Stomach smooth muscle (tissue), 2 donors: ENCODE measurements around the gene GLRX.
A peak's percentile ranks its signal among the peaks of the same experiment; 100 is the strongest.
"Not testable (repeated sequence)": the region's sequence is repeated elsewhere in the genome, so short reads cannot be mapped to it uniquely, and the experiment has no call there.

Source experiments
- H3K27ac ChIP-seq: one replicate; pipeline ENCODE4 v1.7.0; 2013; ENCODE audit warnings: mild to moderate bottlenecking, low read length, inconsistent platforms
- H3K27me3 ChIP-seq, 2 donors: one replicate each; pipeline ENCODE4 v1.7.0; 2013; ENCODE audit warnings: low read length in 2 of 2; ENCODE audit not compliant: insufficient read depth in 2 of 2, control insufficient read depth in 1 of 2
- H3K36me3 ChIP-seq, 2 donors: one replicate each; pipeline ENCODE4 v1.7.0; 2013; ENCODE audit warnings: low read length in 2 of 2; ENCODE audit not compliant: control insufficient read depth in 2 of 2, insufficient read depth in 2 of 2
- H3K4me1 ChIP-seq: one replicate; pipeline ENCODE4 v1.7.0; 2013; ENCODE audit warnings: low read length; ENCODE audit not compliant: control insufficient read depth, insufficient read depth
- H3K4me3 ChIP-seq, 2 donors: one replicate each; pipeline ENCODE4 v1.7.0; 2013; ENCODE audit warnings: low read length in 2 of 2
- H3K9ac ChIP-seq, 2 donors: one replicate each; pipeline ENCODE4 v1.7.0; 2013; ENCODE audit warnings: low read length in 2 of 2, mild to moderate bottlenecking in 1 of 2
- H3K9me3 ChIP-seq, 2 donors: one replicate each; pipeline ENCODE4 v1.7.0; 2013; ENCODE audit warnings: low read length in 2 of 2; ENCODE audit not compliant: control insufficient read depth in 2 of 2
- donor health status: healthy.
- donor health status: Pancreatic carcinoma.

GLRX gene

GRCh38 chr5:95815155-95815729 lies 7.3 kb downstream of the GLRX start:
- Histone ChIP-seq H3K4me1 (peaks cover 29% of the 10 kb centered on the region), H3K9ac (no peak overlapping the region), H3K36me3 (peaks cover 3 to 6% of the 10 kb centered on the region in 2 donors), H3K9me3 (no peaks in the 10 kb centered on the region), H3K27me3 (no peaks in the 10 kb centered on the region), H3K27ac (no peak overlapping the region), H3K4me3 (no peak overlapping the region)

GRCh38 chr5:95813035-95813434 lies 9.5 kb downstream of the GLRX start:
- not testable (repeated sequence) for H3K9ac ChIP-seq, H3K9me3 ChIP-seq, H3K27ac ChIP-seq, H3K4me3 ChIP-seq, H3K36me3 ChIP-seq, H3K27me3 ChIP-seq
- H3K4me1 ChIP-seq, result peaks cover 36% of the 10 kb centered on the region

GRCh38 chr5:95812074-95812471 lies 10.5 kb downstream of the GLRX start:
- Histone ChIP-seq H3K36me3 (peaks cover 3 to 6% of the 10 kb centered on the region in 2 donors), H3K27me3 (no peaks in the 10 kb centered on the region), H3K9me3 (no peaks in the 10 kb centered on the region), H3K9ac (peak overlapping the region in 1 of 2 donors; percentile 23), H3K27ac (no peak overlapping the region), H3K4me3 (no peak overlapping the region), H3K4me1 (peaks cover 35% of the 10 kb centered on the region)

- not testable (repeated sequence) for H3K9me3 ChIP-seq, H3K9ac ChIP-seq, H3K4me3 ChIP-seq, H3K36me3 ChIP-seq, H3K27ac ChIP-seq, H3K27me3 ChIP-seq
- peaks cover 35% of the 10 kb centered on the region for H3K4me1 ChIP-seq
Observed at GRCh38 chr5:95811461-95812073, 11.0 kb downstream of the GLRX start.

- not testable (repeated sequence) for H3K9me3 ChIP-seq, H3K4me3 ChIP-seq, H3K36me3 ChIP-seq, H3K9ac ChIP-seq, H3K27ac ChIP-seq, H3K27me3 ChIP-seq
- peaks cover 35% of the 10 kb centered on the region for H3K4me1 ChIP-seq
Observed at GRCh38 chr5:95811126-95811423, 11.5 kb downstream of the GLRX start.

- Histone ChIP-seq H3K9ac (no peak overlapping the region), H3K9me3 (no peaks in the 10 kb centered on the region), H3K4me1 (peaks cover 35% of the 10 kb centered on the region), H3K27ac (peak overlapping the region; percentile 68), H3K36me3 (peaks cover 3 to 6% of the 10 kb centered on the region in 2 donors), H3K4me3 (peak overlapping the region in 1 of 2 donors; percentile 17), H3K27me3 (no peaks in the 10 kb centered on the region)
Observed at GRCh38 chr5:95810305-95811125, 12.0 kb downstream of the GLRX start.

GRCh38 chr5:95809414-95809960 lies 13.0 kb downstream of the GLRX start:
- no peaks in the 10 kb centered on the region for H3K27me3 ChIP-seq
- H3K4me3 ChIP-seq, result peak overlapping the region; percentile 15 to 47
- H3K4me1 ChIP-seq, result peaks cover 35% of the 10 kb centered on the region
- H3K36me3 ChIP-seq, result peaks cover 0 to 3% of the 10 kb centered on the region in 2 donors
- peak overlapping the region in 1 of 2 donors; percentile 22 for H3K9ac ChIP-seq
- peak overlapping the region; percentile 68 for H3K27ac ChIP-seq
- no peaks in the 10 kb centered on the region for H3K9me3 ChIP-seq

GRCh38 chr5:95808686-95809413 lies 13.7 kb downstream of the GLRX start:
- H3K4me3 ChIP-seq, result peak overlapping the region; percentile 15 to 47
- H3K4me1 ChIP-seq, result peaks cover 35% of the 10 kb centered on the region
- no peaks in the 10 kb centered on the region for H3K9me3 ChIP-seq
- H3K27me3 ChIP-seq, result no peaks in the 10 kb centered on the region
- peak overlapping the region; percentile 13 to 26 for H3K9ac ChIP-seq
- H3K36me3 ChIP-seq, result peaks cover 0 to 3% of the 10 kb centered on the region in 2 donors
- peak overlapping the region; percentile 68 for H3K27ac ChIP-seq

- peak overlapping the region; percentile 68 for H3K27ac ChIP-seq
- no peaks in the 10 kb centered on the region for H3K9me3 ChIP-seq
- peaks cover 35% of the 10 kb centered on the region for H3K4me1 ChIP-seq
- peaks cover 0 to 3% of the 10 kb centered on the region in 2 donors for H3K36me3 ChIP-seq
- H3K9ac ChIP-seq, result peak overlapping the region; percentile 13 to 26
- peak overlapping the region in 1 of 2 donors; percentile 44 for H3K4me3 ChIP-seq
- H3K27me3 ChIP-seq, result no peaks in the 10 kb centered on the region
Observed at GRCh38 chr5:95808013-95808685, 14.4 kb downstream of the GLRX start.

GRCh38 chr5:95806687-95807086 lies 15.8 kb downstream of the GLRX start:
- Histone ChIP-seq H3K9me3 (no peaks in the 10 kb centered on the region), H3K36me3 (peaks cover 0 to 3% of the 10 kb centered on the region in 2 donors), H3K9ac (no peak overlapping the region), H3K4me3 (no peak overlapping the region), H3K4me1 (peaks cover 27% of the 10 kb centered on the region), H3K27ac (no peak overlapping the region), H3K27me3 (no peaks in the 10 kb centered on the region)
